Stomach (tissue), 9 donors: ENCODE measurements around the gene INS. TPM values are rescaled to one million over a fixed set of nuclear protein-coding genes. Genes with fewer than 3 reads are reported as not detected.

ENCODE experiments used
- DNase-seq, 2 donors: peaks; one replicate each; pipeline versions ENCODE4 v3.0.0 to v3.0.0-alpha.2; 2013 to 2019
- H3K27ac ChIP-seq, 5 donors: fragments of 200-600 bp in 4 of 5; sonication (generic) in 4 of 5; one replicate each; pipeline ENCODE4 v1.5.1; 2013 to 2019; ENCODE audit warnings: mild to moderate bottlenecking in 1 of 5, moderate library complexity in 1 of 5
- H3K27me3 ChIP-seq, 3 donors: fragments of 200-600 bp; sonication (generic); one replicate each; pipeline ENCODE4 v1.5.1; 2017 to 2019; ENCODE audit warnings: mixed run types in 1 of 3
- H3K36me3 ChIP-seq, 4 donors: fragments of 200-600 bp; sonication (generic); 1 replicate in 3 of 4; 2 replicates in 1 of 4; pipeline ENCODE4 v1.5.1; 2016 to 2019
- H3K4me1 ChIP-seq, 4 donors: fragments of 200-600 bp; sonication (generic); one replicate each; pipeline ENCODE4 v1.5.1; 2016 to 2019
- H3K4me3 ChIP-seq, 4 donors: fragments of 200-600 bp; sonication (generic) in 3 of 4; one replicate each; pipeline ENCODE4 v1.5.1; 2016 to 2019; ENCODE audit warnings: mild to moderate bottlenecking in 1 of 4
- H3K9me3 ChIP-seq, 4 donors: fragments of 200-600 bp; sonication (generic); one replicate each; pipeline ENCODE4 v1.5.1; 2016 to 2019
- EP300 ChIP-seq: sonication (generic); formaldehyde crosslinking; IDR thresholded peaks from one replicate; pipeline ENCODE4 v1.6.1; 2017; ENCODE audit warnings: antibody characterized with exemption
- POLR2A ChIP-seq, 4 donors: fragments of 450-650 bp; IDR thresholded peaks; one replicate each; pipeline ENCODE4 v1.6.1; 2016; ENCODE audit warnings: antibody characterized with exemption in 4 of 4, control low read depth in 2 of 4, mild to moderate bottlenecking in 1 of 4, moderate library complexity in 1 of 4
- POLR2AphosphoS5 ChIP-seq, 3 donors: sonication (generic); formaldehyde crosslinking; IDR thresholded peaks; one replicate each; pipeline ENCODE4 v1.6.1; 2016; ENCODE audit warnings: antibody characterized with exemption in 3 of 3
- WGBS, 5 donors: extraction: QIAGEN DNeasy Blood & Tissue Kit in 3 of 5; methylation state at CpG; one replicate each; pipeline versions ENCODE4 v1.1.5 to v1.1.7; 2013 to 2018; 5-methylcytosine and 5-hydroxymethylcytosine counted together
- intact Hi-C: fragments of 100-400 bp; cut with DNase I; formaldehyde crosslinking; loops from one replicate; pipeline ENCODE4 v1.15.1; 2023; ENCODE audit warnings: low total_unique reads
- polyA plus RNA-seq, 3 donors: library from polyadenylated mRNA; stranded (reverse); fragments of 200-250 nt; gene quantifications; one replicate each; pipeline ENCODE4 v1.2.3, GENCODE V29; 2013
- total RNA-seq, 5 donors: library from RNA; depleted of rRNA; stranded (reverse); fragments of >200 nt; gene quantifications; one replicate each; pipeline versions ENCODE4 v1.1.0 to v1.2.3, GENCODE V29; 2014 to 2016
- TF ChIP-seq, protein P1 (sequence below), 7 experiments: fragments of 450-650 bp in 4 of 7; fragments of 200-600 bp in 3 of 7; sonication (generic) in 3 of 7; IDR thresholded peaks; one replicate each; pipeline ENCODE4 v1.5.1; 2016 to 2019; ENCODE audit warnings: antibody characterized with exemption in 7 of 7, control low read depth in 2 of 7, mild to moderate bottlenecking in 1 of 7
- donor health status: healthy with polysubstance abuse.
- donor health status: Bipolar disorder and iron deficiency.
- donor health status: healthy.

The INS gene
- total and polyA plus RNA-seq, 8 donors = 7.2 to 37.6 TPM; not detected in 6

DNA sequence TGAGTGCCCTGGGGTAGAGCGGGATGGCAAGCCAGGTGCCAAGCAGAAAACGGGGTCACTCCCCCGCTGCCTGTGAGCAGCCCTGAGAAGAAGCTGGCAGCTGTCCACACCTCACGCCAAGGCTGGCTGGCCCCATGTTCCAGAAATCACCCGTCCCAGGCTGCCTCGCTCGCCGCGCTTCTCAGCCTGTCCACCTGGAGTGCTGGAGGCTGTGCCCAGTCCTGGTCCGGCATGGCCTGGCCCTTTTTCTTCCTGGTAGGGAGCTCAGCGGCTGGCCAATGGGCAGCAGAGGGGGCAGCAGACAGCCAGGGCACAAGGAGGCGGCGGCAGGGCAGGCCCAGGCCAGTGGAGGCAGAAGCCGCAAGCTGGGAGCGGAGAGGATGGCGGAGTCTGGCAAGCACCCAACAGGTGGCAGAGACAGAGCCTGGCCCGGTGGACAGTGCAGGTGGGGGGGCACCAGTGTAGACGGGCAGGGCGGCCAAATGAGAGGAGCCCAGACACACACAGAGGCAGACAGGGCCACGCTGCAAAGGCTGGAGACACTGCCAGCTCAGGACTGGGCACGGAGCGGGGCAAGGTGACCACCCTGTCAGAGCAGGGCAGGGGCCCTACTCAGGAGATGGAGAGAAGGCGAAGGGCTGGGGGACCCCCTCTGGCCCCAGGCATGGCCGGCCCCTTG, 47.8 kb upstream of the INS start:
- intact Hi-C loops = no loop called here
- Histone ChIP-seq H3K27me3 (peaks cover 0 to 16% (median 0%) of the 10 kb centered on the region in 3 donors), H3K27ac (peak overlapping the region in 3 of 5 donors; percentile 54 to 72 (median 58)), H3K4me3 (no peak overlapping the region), H3K9me3 (peaks cover 0 to 7% (median 5%) of the 10 kb centered on the region in 4 donors), H3K36me3 (no peaks in the 10 kb centered on the region), H3K4me1 (peaks cover 6 to 49% (median 35%) of the 10 kb centered on the region in 4 donors)
- 38 to 90% (median 51%) methylated on average over 11 to 24 of the region's 24 CpGs for WGBS, 5 donors
- DNase-seq = peak; percentile 64 to 85
- TF ChIP-seq, protein P1, sequence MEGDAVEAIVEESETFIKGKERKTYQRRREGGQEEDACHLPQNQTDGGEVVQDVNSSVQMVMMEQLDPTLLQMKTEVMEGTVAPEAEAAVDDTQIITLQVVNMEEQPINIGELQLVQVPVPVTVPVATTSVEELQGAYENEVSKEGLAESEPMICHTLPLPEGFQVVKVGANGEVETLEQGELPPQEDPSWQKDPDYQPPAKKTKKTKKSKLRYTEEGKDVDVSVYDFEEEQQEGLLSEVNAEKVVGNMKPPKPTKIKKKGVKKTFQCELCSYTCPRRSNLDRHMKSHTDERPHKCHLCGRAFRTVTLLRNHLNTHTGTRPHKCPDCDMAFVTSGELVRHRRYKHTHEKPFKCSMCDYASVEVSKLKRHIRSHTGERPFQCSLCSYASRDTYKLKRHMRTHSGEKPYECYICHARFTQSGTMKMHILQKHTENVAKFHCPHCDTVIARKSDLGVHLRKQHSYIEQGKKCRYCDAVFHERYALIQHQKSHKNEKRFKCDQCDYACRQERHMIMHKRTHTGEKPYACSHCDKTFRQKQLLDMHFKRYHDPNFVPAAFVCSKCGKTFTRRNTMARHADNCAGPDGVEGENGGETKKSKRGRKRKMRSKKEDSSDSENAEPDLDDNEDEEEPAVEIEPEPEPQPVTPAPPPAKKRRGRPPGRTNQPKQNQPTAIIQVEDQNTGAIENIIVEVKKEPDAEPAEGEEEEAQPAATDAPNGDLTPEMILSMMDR (IDR thresholded peaks at IDR 0.05) = peak in 2 of 7 experiments; percentile 31 to 45
- TF ChIP-seq POLR2A (IDR thresholded peaks at IDR 0.05) = no peak
- no peak for TF ChIP-seq POLR2AphosphoS5 (IDR thresholded peaks at IDR 0.05)
- TF ChIP-seq EP300 = no peak

GRCh38 chr11:2207773-2208621, 47.0 kb upstream of the INS start:
- Histone ChIP-seq H3K4me3 (no peak overlapping the region), H3K36me3 (no peaks in the 10 kb centered on the region), H3K9me3 (peaks cover 0 to 7% (median 5%) of the 10 kb centered on the region in 4 donors), H3K27ac (peak overlapping the region in 2 of 5 donors; percentile 2 to 72), H3K27me3 (peaks cover 0 to 16% (median 0%) of the 10 kb centered on the region in 3 donors), H3K4me1 (peaks cover 8 to 51% (median 42%) of the 10 kb centered on the region in 4 donors)
- peak in 1 of 2 donors; percentile 19 for DNase-seq
- intact Hi-C loops = no loop called here
- no peak for TF ChIP-seq POLR2A (IDR thresholded peaks at IDR 0.05)
- 72 to 88% (median 76%) methylated on average over 22 to 24 of the region's 24 CpGs for WGBS, 5 donors

DNA sequence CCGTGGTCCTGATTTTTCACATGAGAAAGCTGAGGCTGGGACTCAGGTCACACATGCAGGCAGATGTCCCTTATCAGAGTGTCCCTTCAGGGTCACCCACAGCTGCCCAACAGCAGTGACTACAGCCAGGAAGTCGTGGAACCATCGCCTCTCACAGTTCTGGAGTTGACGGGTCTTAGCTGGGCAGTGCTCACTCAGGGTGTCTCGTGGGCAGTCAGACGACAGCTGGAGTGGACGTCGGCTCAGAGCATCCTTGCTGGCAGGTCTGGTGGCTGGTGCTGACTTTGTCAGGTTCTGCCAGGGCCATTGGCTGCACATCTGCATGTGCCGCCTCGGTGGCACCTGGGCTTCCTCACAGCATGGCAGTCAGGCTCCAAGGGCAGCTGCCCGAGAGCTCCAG, 46.2 kb upstream of the INS start:
- Histone ChIP-seq H3K4me1 (peaks cover 15 to 55% (median 48%) of the 10 kb centered on the region in 4 donors), H3K27ac (no peak overlapping the region), H3K36me3 (no peaks in the 10 kb centered on the region), H3K4me3 (no peak overlapping the region), H3K27me3 (peaks cover 0 to 16% (median 0%) of the 10 kb centered on the region in 3 donors), H3K9me3 (peaks cover 0 to 7% (median 5%) of the 10 kb centered on the region in 4 donors)
- DNase-seq = peak in 1 of 2 donors; percentile 20
- TF ChIP-seq POLR2AphosphoS5 (IDR thresholded peaks at IDR 0.05) (no peak), EP300 (no peak)
- intact Hi-C loops = no loop called here
- 82 to 93% (median 91%) methylated on average over 6 to 11 of the region's 11 CpGs for WGBS, 5 donors

- peaks cover 0 to 7% (median 5%) of the 10 kb centered on the region in 4 donors for H3K9me3 ChIP-seq
- 76 to 85% (median 80%) methylated on average over 11 to 12 of the region's 12 CpGs for WGBS, 5 donors
- TF ChIP-seq EP300 = no peak
- TF ChIP-seq POLR2AphosphoS5 (IDR thresholded peaks at IDR 0.05) = no peak
- no peak for TF ChIP-seq POLR2A (IDR thresholded peaks at IDR 0.05)
- TF ChIP-seq, protein P1 (IDR thresholded peaks at IDR 0.05) = no peak
- H3K27me3 ChIP-seq = peaks cover 0 to 16% (median 0%) of the 10 kb centered on the region in 3 donors
- H3K4me3 ChIP-seq = no peak overlapping the region
- intact Hi-C loops = no loop called here
- no peak overlapping the region for H3K27ac ChIP-seq
- peaks cover 20 to 53% (median 47%) of the 10 kb centered on the region in 4 donors for H3K4me1 ChIP-seq
- H3K36me3 ChIP-seq = no peaks in the 10 kb centered on the region
- DNase-seq = peak in 1 of 2 donors; percentile 17
Measured at GRCh38 chr11:2205981-2206690, 45.1 kb upstream of the INS start.

GRCh38 chr11:2205214-2205720, 44.3 kb upstream of the INS start:
- Histone ChIP-seq H3K4me1 (peaks cover 20 to 44% (median 39%) of the 10 kb centered on the region in 4 donors), H3K9me3 (peaks cover 0 to 7% (median 5%) of the 10 kb centered on the region in 4 donors), H3K27me3 (peaks cover 0 to 16% (median 0%) of the 10 kb centered on the region in 3 donors), H3K36me3 (no peaks in the 10 kb centered on the region), H3K27ac (no peak overlapping the region), H3K4me3 (no peak overlapping the region)
- WGBS, 5 donors = 56 to 89% (median 80%) methylated on average over 1 of the region's 1 CpG
- intact Hi-C loops = no loop called here
- TF ChIP-seq, protein P1 (IDR thresholded peaks at IDR 0.05) = no peak
- TF ChIP-seq POLR2AphosphoS5 (IDR thresholded peaks at IDR 0.05) = no peak
- TF ChIP-seq POLR2A (IDR thresholded peaks at IDR 0.05) = no peak
- no peak for TF ChIP-seq EP300
- no peak for DNase-seq
